SK-N-SH (cell line): ENCODE results near the gene SLC50A1. TPM values are rescaled to one million over a fixed set of nuclear protein-coding genes. Genes with fewer than 3 reads are reported as not detected.

ENCODE experiments used
- CTCF ChIA-PET: fragments of 300-600, 350-600 bp; formaldehyde crosslinking; extraction: SDS; loops from one replicate; lab custom pipeline; 2021; lab: Yijun Ruan, JAX
- POLR2A ChIA-PET: fragments of 350-600 bp; sonication (Branson Sonifier 250); formaldehyde crosslinking; extraction: SDS; loops from one replicate; lab custom pipeline; 2020; ENCODE audit warnings: antibody characterized with exemption, inconsistent platforms; lab: Yijun Ruan, JAX
- DNase-seq: peaks from one replicate; pipeline ENCODE4 v3.0.0; 2012
- H2AFZ ChIP-seq: fragments of 200-600 bp; sonication (generic); 2 replicates; pipeline ENCODE4 v1.8.1; 2016; ENCODE audit warnings: antibody characterized with exemption, mild to moderate bottlenecking, low read depth
- H3F3A ChIP-seq: fragments of 200-600 bp; sonication (generic); replicated peaks from 2 replicates; pipeline ENCODE3; 2016; ENCODE audit warnings: antibody characterized with exemption, mild to moderate bottlenecking; ENCODE audit not compliant: insufficient read depth
- H3K27ac ChIP-seq, 2 experiments: fragments of 200-500 bp in 1 of 2; fragments of 200-600 bp in 1 of 2; sonication (Bioruptor generic) in 1 of 2; sonication (generic), shearing (Covaris generic) in 1 of 2; 2 replicates each; pipeline versions ENCODE4 v1.5.1 to v1.6.1; 2014 to 2016; ENCODE audit warnings: low read depth in 2 of 2, inconsistent platforms in 1 of 2, low read length in 1 of 2, mild to moderate bottlenecking in 1 of 2, mixed read lengths in 1 of 2
- H3K27me3 ChIP-seq: fragments of 200-600 bp; sonication (generic), shearing (Covaris generic); 2 replicates; pipeline ENCODE4 v1.6.1; 2016; ENCODE audit warnings: mixed run types; ENCODE audit not compliant: insufficient read depth
- H3K36me3 ChIP-seq, 2 experiments: fragments of 200-500 bp in 1 of 2; fragments of 200-600 bp in 1 of 2; sonication (Bioruptor generic) in 1 of 2; sonication (generic) in 1 of 2; replicated peaks in 1 of 2; 2 replicates each; pipeline versions ENCODE3 to v1.5.1; 2014 to 2016; ENCODE audit warnings: low read length in 1 of 2, mild to moderate bottlenecking in 1 of 2; ENCODE audit not compliant: insufficient read depth in 2 of 2, control insufficient read depth in 1 of 2
- H3K4me1 ChIP-seq, 2 experiments: fragments of 200-500 bp in 1 of 2; fragments of 200-600 bp in 1 of 2; sonication (Bioruptor generic) in 1 of 2; sonication (generic), shearing (Covaris generic) in 1 of 2; 2 replicates each; pipeline versions ENCODE4 v1.5.1 to v1.6.1; 2014 to 2016; ENCODE audit warnings: low read depth in 1 of 2, low read length in 1 of 2, mixed run types in 1 of 2; ENCODE audit not compliant: insufficient read depth in 2 of 2, control insufficient read depth in 1 of 2
- H3K4me2 ChIP-seq: fragments of 200-600 bp; sonication (generic), shearing (Covaris generic); 2 replicates; pipeline ENCODE4 v1.6.1; 2017; ENCODE audit warnings: mixed run types
- H3K4me3 ChIP-seq, 2 experiments: fragments of 200-500 bp in 1 of 2; fragments of 200-600 bp in 1 of 2; sonication (Bioruptor generic) in 1 of 2; sonication (generic), shearing (Covaris generic) in 1 of 2; 2 replicates each; pipeline versions ENCODE4 v1.5.1 to v1.8.1; 2014 to 2016; ENCODE audit warnings: low read depth in 2 of 2, inconsistent platforms in 1 of 2, low read length in 1 of 2, mild to moderate bottlenecking in 1 of 2, mixed read lengths in 1 of 2, moderate library complexity in 1 of 2
- H3K79me2 ChIP-seq: fragments of 200-600 bp; sonication (generic); 2 replicates; pipeline ENCODE4 v1.8.1; 2017; ENCODE audit warnings: mild to moderate bottlenecking; ENCODE audit not compliant: insufficient read depth
- H3K9ac ChIP-seq: fragments of 200-600 bp; sonication (generic); 2 replicates; pipeline ENCODE4 v1.6.1; 2017; ENCODE audit warnings: mixed run types
- H3K9me2 ChIP-seq: fragments of 200-600 bp; sonication (generic); 2 replicates; pipeline ENCODE4 v1.6.1; 2017; ENCODE audit warnings: mixed run types
- H3K9me3 ChIP-seq: fragments of 200-600 bp; sonication (generic); 2 replicates; pipeline ENCODE4 v1.6.1; 2017; ENCODE audit warnings: mixed run types, mild to moderate bottlenecking, moderate library complexity
- H4K20me1 ChIP-seq: fragments of 200-600 bp; sonication (generic); 2 replicates; pipeline ENCODE4 v1.6.1; 2017; ENCODE audit warnings: mild to moderate bottlenecking, mixed run types; ENCODE audit not compliant: insufficient read depth
- CHD2 ChIP-seq: fragments of 150-350 bp; IDR thresholded peaks from 2 replicates; pipeline ENCODE4 v1.6.1; 2018; ENCODE audit warnings: low read length; ENCODE audit not compliant: partially characterized antibody
- ELF1 ChIP-seq: IDR thresholded peaks from 2 replicates; pipeline ENCODE4 v1.4.0; 2012
- EP300 ChIP-seq, 2 experiments: IDR thresholded peaks; 2 replicates each; pipeline versions ENCODE4 v1.4.0 to v1.6.1; 2012; ENCODE audit warnings: borderline replicate concordance in 1 of 2, low read depth in 1 of 2, low read length in 1 of 2
- EZH2phosphoT487 ChIP-seq: fragments of 200-600 bp; sonication (generic); IDR thresholded peaks from 2 replicates; pipeline ENCODE4 v1.6.1; 2017; ENCODE audit warnings: low read depth, mixed run types, mild to moderate bottlenecking, antibody characterized with exemption, moderate library complexity, borderline replicate concordance
- FOXJ3 ChIP-seq: sonication (generic); formaldehyde crosslinking; IDR thresholded peaks from 2 replicates; pipeline ENCODE4 v1.5.1; 2020; ENCODE audit warnings: mild to moderate bottlenecking, missing genetic modification reagents
- GABPA ChIP-seq: IDR thresholded peaks from 2 replicates; pipeline ENCODE4 v1.4.0; 2012; ENCODE audit warnings: low read depth, mild to moderate bottlenecking
- JUND ChIP-seq: IDR thresholded peaks from 2 replicates; pipeline ENCODE4 v1.4.0; 2012
- MXI1 ChIP-seq: IDR thresholded peaks from 2 replicates; pipeline ENCODE4 v1.6.1; 2012; ENCODE audit warnings: mild to moderate bottlenecking, low read depth, low read length, improper control_type of control experiment
- RCOR1 ChIP-seq: fragments of 150-350 bp; IDR thresholded peaks from 2 replicates; pipeline ENCODE4 v1.6.1; 2017; ENCODE audit warnings: antibody characterized with exemption, low read length
- RFX5 ChIP-seq: IDR thresholded peaks from 2 replicates; pipeline ENCODE4 v1.6.1; 2012; ENCODE audit warnings: mild to moderate bottlenecking, improper control_type of control experiment, low read length
- RXRA ChIP-seq: IDR thresholded peaks from 2 replicates; pipeline ENCODE4 v1.4.0; 2012; ENCODE audit warnings: low read depth, mild to moderate bottlenecking, borderline replicate concordance
- SMC3 ChIP-seq: IDR thresholded peaks from 2 replicates; pipeline ENCODE4 v1.6.1; 2012; ENCODE audit warnings: low read depth, low read length, improper control_type of control experiment
- TCF12 ChIP-seq: IDR thresholded peaks from 2 replicates; pipeline ENCODE4 v1.4.0; 2012
- TEAD4 ChIP-seq: IDR thresholded peaks from 2 replicates; pipeline ENCODE4 v1.4.0; 2012; ENCODE audit warnings: mild to moderate bottlenecking, borderline replicate concordance; ENCODE audit not compliant: insufficient read depth
- WGBS: methylation state at CpG from one replicate; pipeline ENCODE4 v1.1.6; 2017; ENCODE audit warnings: low lambda C conversion rate; 5-methylcytosine and 5-hydroxymethylcytosine counted together
- polyA plus RNA-seq, 3 experiments: library from polyadenylated mRNA; depleted of rRNA; stranded (reverse); fragments of >200 nt; gene quantifications; 2 replicates each; pipeline ENCODE4 v1.2.3, GENCODE V29; 2012
- TF ChIP-seq, protein P1 (sequence below): IDR thresholded peaks from 2 replicates; pipeline ENCODE4 v1.4.0; 2012; ENCODE audit warnings: low read depth
- TF ChIP-seq, protein P2 (sequence below): fragments of 150-350 bp; IDR thresholded peaks from 2 replicates; pipeline ENCODE4 v1.6.1; 2016; ENCODE audit warnings: mild to moderate bottlenecking, low read depth, low read length
- TF ChIP-seq, protein P3 (sequence below): IDR thresholded peaks from 2 replicates; pipeline ENCODE4 v1.6.1; 2012; ENCODE audit warnings: mild to moderate bottlenecking, low read depth, low read length, moderate library complexity
- TF ChIP-seq, protein P4 (sequence below): fragments of 150-350 bp; IDR thresholded peaks from 2 replicates; pipeline ENCODE4 v1.6.1; 2017; ENCODE audit warnings: antibody characterized with exemption, low read length, low read depth, borderline replicate concordance
- TF ChIP-seq, protein P5 (sequence below): fragments of 200-600 bp; sonication (generic); IDR thresholded peaks from 2 replicates; pipeline ENCODE4 v1.6.1; 2017; ENCODE audit warnings: antibody characterized with exemption, mild to moderate bottlenecking, moderate library complexity

Gene SLC50A1
- polyA plus RNA-seq, 1 of the 3 experiments (the other 2 are of a cell fraction), result 58.4 TPM

DNA sequence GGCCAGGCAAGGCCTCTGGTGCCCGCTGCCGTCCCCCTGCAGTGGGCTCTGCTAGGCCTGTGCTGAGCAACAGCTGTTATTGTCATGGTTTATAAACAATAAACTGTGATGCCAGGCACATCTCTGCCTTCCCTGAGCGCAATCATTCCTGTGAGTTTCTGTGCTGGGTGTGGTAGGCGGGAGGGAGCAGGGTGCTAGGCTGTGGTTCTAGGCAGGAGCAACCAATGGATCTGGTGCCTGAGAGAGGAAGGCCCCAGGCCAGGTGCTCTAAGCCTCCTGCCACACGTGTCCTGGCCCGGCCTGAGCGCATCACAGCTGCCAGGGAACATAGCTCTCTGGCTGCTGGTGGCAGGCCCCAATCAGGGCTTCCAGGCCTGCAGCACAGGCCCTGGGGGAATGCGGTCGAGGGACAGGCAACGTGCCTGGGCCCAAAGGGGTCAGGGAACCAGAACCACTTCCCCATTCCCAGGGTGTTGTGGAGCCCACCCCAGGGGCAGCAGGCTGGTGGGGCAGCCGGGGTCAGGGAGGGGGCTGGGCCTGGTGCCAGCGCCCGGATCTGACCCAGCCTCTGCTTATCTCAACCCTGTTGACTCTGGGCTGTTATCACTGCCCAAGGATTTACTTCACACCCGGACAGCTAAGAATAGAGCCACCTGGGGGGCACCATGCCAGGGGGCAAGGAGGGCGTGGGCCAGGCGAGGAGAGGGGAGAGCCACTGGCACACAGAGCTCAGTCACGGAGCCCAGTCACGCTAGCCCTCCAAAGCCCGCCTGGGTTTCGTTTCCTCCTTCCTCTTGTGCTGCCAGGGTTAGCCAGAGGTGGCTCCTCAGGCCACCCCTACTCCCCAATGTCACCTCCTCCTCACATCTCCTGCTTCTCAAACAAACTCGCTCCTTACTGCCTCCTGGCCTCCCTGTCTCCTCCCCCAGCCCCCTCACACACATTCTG is 49.5 kb downstream of the SLC50A1 start:
- Histone ChIP-seq H2AFZ (no peak overlapping the region), H3K79me2 (no peaks in the 10 kb centered on the region), H3K9me2 (no peaks in the 10 kb centered on the region), H3F3A (peaks cover 4% of the 10 kb centered on the region), H3K27ac (peak overlapping the region in 1 of 2 experiments; percentile 62; a peak in 1 of 4 replicates), H4K20me1 (no peaks in the 10 kb centered on the region), H3K9ac (no peak overlapping the region), H3K4me3 (no peak overlapping the region), H3K9me3 (no peaks in the 10 kb centered on the region), H3K36me3 (peaks cover 4 to 17% of the 10 kb centered on the region in 2 experiments), H3K4me2 (no peak overlapping the region), H3K27me3 (no peaks in the 10 kb centered on the region), H3K4me1 (peaks cover 0 to 25% of the 10 kb centered on the region in 2 experiments; a peak in 1 of 4 replicates)
- CTCF ChIA-PET, result interaction anchor here (0.9 to 5.4 kb wide), 12 partner anchors 9 to 100 kb away, joined by 3 to 60 read pairs (median 4); partner anchors contain the start of genes KRTCAP2 and TRIM46
- POLR2A ChIA-PET, result interaction anchor here (1.0 to 2.0 kb wide), 3 partner anchors 9 to 59 kb away, joined by 3 to 19 read pairs (median 9); no protein-coding TSS in a partner anchor
- DNase-seq, result peak; percentile 71
- 77% methylated on average over 14 of the region's 21 CpGs for WGBS
- TF ChIP-seq SMC3, result no peak
- TF ChIP-seq, protein P1, sequence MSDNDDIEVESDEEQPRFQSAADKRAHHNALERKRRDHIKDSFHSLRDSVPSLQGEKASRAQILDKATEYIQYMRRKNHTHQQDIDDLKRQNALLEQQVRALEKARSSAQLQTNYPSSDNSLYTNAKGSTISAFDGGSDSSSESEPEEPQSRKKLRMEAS, result no peak
- TF ChIP-seq, protein P2, sequence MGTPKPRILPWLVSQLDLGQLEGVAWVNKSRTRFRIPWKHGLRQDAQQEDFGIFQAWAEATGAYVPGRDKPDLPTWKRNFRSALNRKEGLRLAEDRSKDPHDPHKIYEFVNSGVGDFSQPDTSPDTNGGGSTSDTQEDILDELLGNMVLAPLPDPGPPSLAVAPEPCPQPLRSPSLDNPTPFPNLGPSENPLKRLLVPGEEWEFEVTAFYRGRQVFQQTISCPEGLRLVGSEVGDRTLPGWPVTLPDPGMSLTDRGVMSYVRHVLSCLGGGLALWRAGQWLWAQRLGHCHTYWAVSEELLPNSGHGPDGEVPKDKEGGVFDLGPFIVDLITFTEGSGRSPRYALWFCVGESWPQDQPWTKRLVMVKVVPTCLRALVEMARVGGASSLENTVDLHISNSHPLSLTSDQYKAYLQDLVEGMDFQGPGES, result no peak
- TF ChIP-seq EZH2phosphoT487, result no peak
- TF ChIP-seq, protein P3, sequence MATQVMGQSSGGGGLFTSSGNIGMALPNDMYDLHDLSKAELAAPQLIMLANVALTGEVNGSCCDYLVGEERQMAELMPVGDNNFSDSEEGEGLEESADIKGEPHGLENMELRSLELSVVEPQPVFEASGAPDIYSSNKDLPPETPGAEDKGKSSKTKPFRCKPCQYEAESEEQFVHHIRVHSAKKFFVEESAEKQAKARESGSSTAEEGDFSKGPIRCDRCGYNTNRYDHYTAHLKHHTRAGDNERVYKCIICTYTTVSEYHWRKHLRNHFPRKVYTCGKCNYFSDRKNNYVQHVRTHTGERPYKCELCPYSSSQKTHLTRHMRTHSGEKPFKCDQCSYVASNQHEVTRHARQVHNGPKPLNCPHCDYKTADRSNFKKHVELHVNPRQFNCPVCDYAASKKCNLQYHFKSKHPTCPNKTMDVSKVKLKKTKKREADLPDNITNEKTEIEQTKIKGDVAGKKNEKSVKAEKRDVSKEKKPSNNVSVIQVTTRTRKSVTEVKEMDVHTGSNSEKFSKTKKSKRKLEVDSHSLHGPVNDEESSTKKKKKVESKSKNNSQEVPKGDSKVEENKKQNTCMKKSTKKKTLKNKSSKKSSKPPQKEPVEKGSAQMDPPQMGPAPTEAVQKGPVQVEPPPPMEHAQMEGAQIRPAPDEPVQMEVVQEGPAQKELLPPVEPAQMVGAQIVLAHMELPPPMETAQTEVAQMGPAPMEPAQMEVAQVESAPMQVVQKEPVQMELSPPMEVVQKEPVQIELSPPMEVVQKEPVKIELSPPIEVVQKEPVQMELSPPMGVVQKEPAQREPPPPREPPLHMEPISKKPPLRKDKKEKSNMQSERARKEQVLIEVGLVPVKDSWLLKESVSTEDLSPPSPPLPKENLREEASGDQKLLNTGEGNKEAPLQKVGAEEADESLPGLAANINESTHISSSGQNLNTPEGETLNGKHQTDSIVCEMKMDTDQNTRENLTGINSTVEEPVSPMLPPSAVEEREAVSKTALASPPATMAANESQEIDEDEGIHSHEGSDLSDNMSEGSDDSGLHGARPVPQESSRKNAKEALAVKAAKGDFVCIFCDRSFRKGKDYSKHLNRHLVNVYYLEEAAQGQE, result no peak
- TF ChIP-seq GABPA, result no peak
- TF ChIP-seq RXRA, result no peak
- peak; percentile 26; the same call in 1 of the 2 replicates for TF ChIP-seq MXI1
- TF ChIP-seq ELF1, result no peak
- TF ChIP-seq, protein P4, sequence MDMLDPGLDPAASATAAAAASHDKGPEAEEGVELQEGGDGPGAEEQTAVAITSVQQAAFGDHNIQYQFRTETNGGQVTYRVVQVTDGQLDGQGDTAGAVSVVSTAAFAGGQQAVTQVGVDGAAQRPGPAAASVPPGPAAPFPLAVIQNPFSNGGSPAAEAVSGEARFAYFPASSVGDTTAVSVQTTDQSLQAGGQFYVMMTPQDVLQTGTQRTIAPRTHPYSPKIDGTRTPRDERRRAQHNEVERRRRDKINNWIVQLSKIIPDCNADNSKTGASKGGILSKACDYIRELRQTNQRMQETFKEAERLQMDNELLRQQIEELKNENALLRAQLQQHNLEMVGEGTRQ, result no peak
- TF ChIP-seq, protein P5, sequence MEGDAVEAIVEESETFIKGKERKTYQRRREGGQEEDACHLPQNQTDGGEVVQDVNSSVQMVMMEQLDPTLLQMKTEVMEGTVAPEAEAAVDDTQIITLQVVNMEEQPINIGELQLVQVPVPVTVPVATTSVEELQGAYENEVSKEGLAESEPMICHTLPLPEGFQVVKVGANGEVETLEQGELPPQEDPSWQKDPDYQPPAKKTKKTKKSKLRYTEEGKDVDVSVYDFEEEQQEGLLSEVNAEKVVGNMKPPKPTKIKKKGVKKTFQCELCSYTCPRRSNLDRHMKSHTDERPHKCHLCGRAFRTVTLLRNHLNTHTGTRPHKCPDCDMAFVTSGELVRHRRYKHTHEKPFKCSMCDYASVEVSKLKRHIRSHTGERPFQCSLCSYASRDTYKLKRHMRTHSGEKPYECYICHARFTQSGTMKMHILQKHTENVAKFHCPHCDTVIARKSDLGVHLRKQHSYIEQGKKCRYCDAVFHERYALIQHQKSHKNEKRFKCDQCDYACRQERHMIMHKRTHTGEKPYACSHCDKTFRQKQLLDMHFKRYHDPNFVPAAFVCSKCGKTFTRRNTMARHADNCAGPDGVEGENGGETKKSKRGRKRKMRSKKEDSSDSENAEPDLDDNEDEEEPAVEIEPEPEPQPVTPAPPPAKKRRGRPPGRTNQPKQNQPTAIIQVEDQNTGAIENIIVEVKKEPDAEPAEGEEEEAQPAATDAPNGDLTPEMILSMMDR, result no peak
- TF ChIP-seq RCOR1, result no peak
- TF ChIP-seq TEAD4, result no peak
- no peak for TF ChIP-seq EP300 (IDR thresholded peaks at IDR 0.05; ENCODE audit: borderline replicate concordance in 1 of 2, low read depth in 1 of 2, low read length in 1 of 2)
- TF ChIP-seq FOXJ3, result 0 out of 2 replicates have a peak, but pooled peaks have one; percentile 26
- TF ChIP-seq JUND, result no peak
- TF ChIP-seq CHD2, result peak; percentile 11
- TF ChIP-seq RFX5, result no peak
- TF ChIP-seq TCF12, result no peak
